ENCODE measurements around the gene IMMP1L.

The IMMP1L gene

DNA sequence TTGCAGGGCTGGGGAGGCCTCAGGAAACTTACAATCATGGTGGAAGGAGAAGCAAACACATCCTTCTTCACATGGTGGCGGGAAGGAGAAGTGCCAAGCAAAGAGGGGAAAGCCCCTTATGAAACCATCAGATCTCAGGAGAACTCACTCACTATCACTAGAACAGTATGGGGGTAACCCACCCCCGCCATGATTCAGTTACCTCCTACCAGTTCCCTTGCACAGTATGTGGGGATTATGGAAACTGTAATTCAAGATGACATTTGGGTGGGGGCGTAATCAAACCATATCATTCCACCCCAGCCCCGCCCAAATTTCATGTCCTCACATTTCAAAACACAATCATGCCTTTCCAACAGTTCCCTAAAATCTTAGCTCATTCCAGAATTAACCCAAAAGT is 16.2 kb downstream of the IMMP1L start:
- no peak for DNase-seq
- Mint-ChIP-seq H3K9me3 (peaks cover 6% of the 10 kb centered on the region), H3K36me3 (peaks cover 36% of the 10 kb centered on the region), H3K27ac (no peak overlapping the region), H3K27me3 (no peaks in the 10 kb centered on the region), H3K4me1 (peaks cover under 1% of the 10 kb centered on the region), H3K4me3 (no peak overlapping the region)
- CTCF ChIA-PET: no interaction called here

DNA sequence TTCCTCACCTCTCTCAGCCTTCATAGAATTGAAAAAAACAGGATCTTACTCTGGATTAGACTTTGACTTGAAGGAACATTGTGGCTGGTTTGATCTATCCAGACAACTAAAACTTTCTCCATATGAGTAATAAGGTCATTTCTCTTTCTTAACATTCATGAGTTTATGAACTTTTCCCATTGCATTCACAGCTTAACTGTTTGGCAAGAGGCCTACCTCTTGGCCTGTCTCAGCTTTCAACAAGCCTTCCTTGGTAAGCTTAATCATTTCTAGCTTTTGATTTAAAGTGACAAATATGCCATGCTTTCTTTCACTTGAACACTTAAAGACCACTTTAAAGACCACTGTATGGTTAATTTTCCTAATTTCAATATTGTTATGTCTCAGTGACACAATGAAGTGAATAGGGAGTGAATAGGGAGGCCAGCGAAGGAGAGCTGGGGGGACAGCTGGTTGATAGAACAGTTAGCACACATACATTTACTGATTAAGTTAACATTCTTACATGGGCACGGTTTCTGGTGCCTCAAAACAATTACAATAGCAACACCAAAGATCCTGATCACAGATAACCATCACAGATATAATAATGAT is 17.0 kb downstream of the IMMP1L start:
- Mint-ChIP-seq H3K36me3 (peaks cover 33% of the 10 kb centered on the region), H3K4me1 (no peaks in the 10 kb centered on the region), H3K27ac (no peak overlapping the region), H3K9me3 (peaks cover 6% of the 10 kb centered on the region), H3K4me3 (no peak overlapping the region), H3K27me3 (no peaks in the 10 kb centered on the region)
- CTCF ChIA-PET: interaction anchor here (1.5 kb wide), 1 partner anchor 465 kb away, joined by 4 read pairs; no protein-coding TSS in a partner anchor
- DNase-seq: no peak

DNA sequence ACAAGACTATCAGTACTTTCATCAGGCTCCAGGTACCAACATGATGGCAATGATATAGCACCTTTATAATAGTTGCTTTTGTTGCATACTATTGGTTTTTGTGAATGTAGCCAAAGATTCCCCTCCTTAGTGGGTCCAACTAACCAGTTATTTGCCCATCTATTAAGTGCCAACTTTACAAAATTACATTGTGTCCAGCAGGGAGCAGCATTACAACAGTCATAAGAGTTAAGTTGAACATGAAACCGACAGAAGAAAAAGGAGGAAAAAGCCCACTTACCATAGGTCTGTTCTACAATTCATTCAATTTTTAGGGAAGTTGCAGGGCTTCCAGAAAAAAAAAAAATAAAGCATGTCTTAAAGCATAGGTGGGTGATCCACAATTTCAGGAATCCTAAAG is 21.6 kb downstream of the IMMP1L start:
- DNase-seq: no peak
- CTCF ChIA-PET: no interaction called here

DNA sequence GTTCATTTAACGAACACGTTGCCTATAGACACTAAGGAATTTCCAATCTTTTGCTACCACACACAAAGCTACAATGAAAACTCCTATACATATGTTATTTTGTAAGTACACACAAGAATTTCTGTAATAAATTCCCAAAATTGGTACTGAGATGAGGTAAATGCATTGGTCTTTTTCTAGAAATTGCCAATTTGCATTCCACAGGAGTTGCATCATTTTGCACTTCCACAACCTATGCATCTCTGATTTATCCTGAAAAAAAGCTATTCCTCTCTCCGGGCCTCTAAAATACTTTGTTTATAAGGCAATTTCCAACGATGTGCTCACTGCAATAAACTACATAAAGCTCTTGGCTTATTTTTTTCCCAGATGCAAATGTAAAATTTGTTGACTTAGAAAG is 24.9 kb downstream of the IMMP1L start:
- CTCF ChIA-PET: interaction anchor here (0.9 kb wide), 1 partner anchor 87 kb away, joined by 3 read pairs; no protein-coding TSS in a partner anchor
- Mint-ChIP-seq H3K4me3 (no peak overlapping the region), H3K27ac (no peak overlapping the region), H3K9me3 (no peaks in the 10 kb centered on the region), H3K36me3 (no peaks in the 10 kb centered on the region), H3K27me3 (no peaks in the 10 kb centered on the region), H3K4me1 (no peaks in the 10 kb centered on the region)
- no peak for DNase-seq

More for the DNA sequence above, 21.6 kb downstream of the IMMP1L start:
- peaks cover 3% of the 10 kb centered on the region for H3K36me3 Mint-ChIP-seq
- H3K4me1 Mint-ChIP-seq: no peaks in the 10 kb centered on the region
- H3K27ac Mint-ChIP-seq: no peak overlapping the region
- H3K4me3 Mint-ChIP-seq: no peak overlapping the region
- no peaks in the 10 kb centered on the region for H3K27me3 Mint-ChIP-seq
- no peaks in the 10 kb centered on the region for H3K9me3 Mint-ChIP-seq

DNA sequence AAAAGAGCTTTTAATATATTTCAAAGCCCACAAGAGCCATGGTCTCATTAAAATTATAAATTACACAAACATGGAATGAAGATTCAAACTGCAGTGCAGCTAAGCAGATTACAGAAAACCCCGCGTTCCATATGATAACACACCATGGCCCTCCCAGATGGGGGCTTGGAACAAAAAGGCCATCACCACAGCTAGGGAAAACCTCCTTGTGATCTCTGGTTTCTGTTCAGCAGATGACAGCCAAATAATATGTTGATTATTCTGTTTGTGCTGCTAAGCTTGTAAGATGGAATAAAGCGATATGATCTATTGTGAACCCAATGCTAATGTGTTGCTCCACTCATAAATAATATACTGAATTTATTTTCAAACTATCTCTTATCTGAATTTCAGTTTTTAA is 28.5 kb downstream of the IMMP1L start:
- Mint-ChIP-seq H3K27me3 (no peaks in the 10 kb centered on the region), H3K4me1 (no peaks in the 10 kb centered on the region), H3K36me3 (no peaks in the 10 kb centered on the region), H3K27ac (no peak overlapping the region), H3K9me3 (no peaks in the 10 kb centered on the region), H3K4me3 (no peak overlapping the region)
- CTCF ChIA-PET: no interaction called here
- DNase-seq: no peak

DNA sequence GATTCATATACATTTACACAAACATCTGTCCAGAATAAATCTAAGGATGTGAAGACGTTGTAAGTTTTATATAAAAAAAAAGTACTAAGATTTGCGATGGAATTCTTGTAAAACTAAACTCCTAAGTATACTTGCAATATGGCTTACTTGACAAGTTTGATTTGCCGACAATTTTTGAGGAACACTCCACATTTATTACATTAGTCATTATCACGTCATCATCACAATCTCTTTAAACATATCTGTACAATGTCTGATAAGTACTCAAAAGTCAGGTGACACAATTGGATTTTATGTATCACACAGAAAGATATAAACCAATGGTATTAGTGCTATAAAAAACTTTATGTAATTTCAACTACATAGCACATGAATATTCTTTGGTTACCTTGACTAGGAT is 30.4 kb downstream of the IMMP1L start:
- no peak overlapping the region for H3K4me3 Mint-ChIP-seq
- no peak for DNase-seq
- CTCF ChIA-PET: interaction anchor here (0.5 to 0.6 kb wide), 2 partner anchors 43 to 293 kb away, joined by 4 read pairs; no protein-coding TSS in a partner anchor
- no peak overlapping the region for H3K27ac Mint-ChIP-seq
- no peaks in the 10 kb centered on the region for H3K27me3 Mint-ChIP-seq
- H3K36me3 Mint-ChIP-seq: peaks cover 1% of the 10 kb centered on the region
- no peaks in the 10 kb centered on the region for H3K9me3 Mint-ChIP-seq
- H3K4me1 Mint-ChIP-seq: no peaks in the 10 kb centered on the region

DNA sequence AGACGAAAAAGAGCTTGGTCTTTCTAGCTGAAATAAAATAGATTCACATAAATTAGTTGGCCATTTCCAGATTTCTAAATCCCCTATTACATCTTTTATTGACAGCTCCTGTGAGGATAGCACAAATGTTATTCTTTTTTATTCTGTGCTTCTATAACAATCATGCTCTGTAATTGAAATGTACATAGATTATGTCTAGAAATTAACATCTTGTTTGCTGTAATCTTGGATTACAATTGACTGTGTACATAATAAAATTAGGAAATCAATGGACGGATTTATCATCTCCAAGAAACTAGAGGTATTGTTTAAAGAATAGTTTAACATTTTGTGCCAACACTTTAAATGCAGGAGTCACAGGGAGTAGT is 31.2 kb downstream of the IMMP1L start:
- no peaks in the 10 kb centered on the region for H3K9me3 Mint-ChIP-seq
- H3K27me3 Mint-ChIP-seq: no peaks in the 10 kb centered on the region
- H3K4me1 Mint-ChIP-seq: no peaks in the 10 kb centered on the region
- H3K27ac Mint-ChIP-seq: no peak overlapping the region
- CTCF ChIA-PET: interaction anchor here (0.5 to 0.7 kb wide), 2 partner anchors 44 to 529 kb away, joined by 4 read pairs; no protein-coding TSS in a partner anchor
- DNase-seq: no peak
- no peak overlapping the region for H3K4me3 Mint-ChIP-seq
- peaks cover 5% of the 10 kb centered on the region for H3K36me3 Mint-ChIP-seq

DNA sequence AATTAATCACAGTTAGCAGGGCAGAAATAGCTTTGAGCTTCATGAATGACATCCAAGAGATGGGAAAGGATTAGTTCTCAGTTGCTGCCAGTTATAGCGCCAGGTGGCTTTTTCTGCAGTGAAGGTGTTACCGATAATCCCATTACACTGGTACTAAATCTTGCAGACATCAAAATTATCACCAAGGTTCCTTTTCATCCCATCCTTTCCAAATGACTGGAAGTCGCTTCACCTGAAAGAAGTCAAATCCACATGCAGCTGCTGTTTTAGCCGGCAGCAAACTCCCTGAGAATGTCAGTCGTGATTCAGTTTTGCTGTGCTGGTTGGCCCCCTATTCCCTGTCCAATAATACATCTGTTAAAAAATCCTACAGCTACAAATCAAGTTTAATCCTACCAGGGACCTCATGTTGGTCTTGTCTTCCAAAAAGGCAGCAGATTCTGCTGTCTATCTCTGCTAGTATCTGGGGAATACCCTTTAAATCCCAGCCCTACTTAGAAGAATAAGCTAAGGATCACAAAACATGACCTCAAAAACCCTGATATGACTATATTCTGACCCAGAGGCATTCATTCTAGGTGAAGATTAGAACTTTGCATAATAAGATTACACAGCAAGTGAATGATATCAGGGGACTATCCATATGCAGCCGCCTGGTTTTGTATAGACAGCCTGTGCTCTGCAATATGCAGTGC is 31.7 kb downstream of the IMMP1L start:
- no peak for DNase-seq
- Mint-ChIP-seq H3K4me1 (no peaks in the 10 kb centered on the region), H3K27ac (no peak overlapping the region), H3K9me3 (no peaks in the 10 kb centered on the region), H3K27me3 (no peaks in the 10 kb centered on the region), H3K4me3 (no peak overlapping the region), H3K36me3 (peaks cover 5% of the 10 kb centered on the region)
- CTCF ChIA-PET: interaction anchor here (0.7 kb wide), 2 partner anchors 8 to 529 kb away, joined by 3 to 4 read pairs; no protein-coding TSS in a partner anchor

DNA sequence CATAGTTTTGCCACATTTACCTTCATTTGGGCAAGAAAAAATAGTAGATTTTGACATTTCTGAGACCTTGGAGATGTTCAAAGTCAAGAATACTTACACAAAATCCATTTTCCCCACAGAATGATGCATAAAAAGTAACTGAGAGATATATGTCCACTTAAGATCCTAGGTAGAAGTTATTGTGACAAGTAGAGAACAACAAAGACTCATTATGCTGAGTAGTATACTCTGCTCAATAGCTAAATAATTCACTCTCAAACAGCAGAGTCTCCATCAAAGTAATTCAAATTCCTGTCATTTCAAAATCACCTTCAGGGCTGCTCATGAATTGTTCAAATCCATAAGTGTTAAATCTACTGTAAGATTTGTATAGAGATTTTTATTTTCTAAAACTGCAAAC is 35.3 kb downstream of the IMMP1L start:
- no peak for DNase-seq
- Mint-ChIP-seq H3K27ac (no peak overlapping the region), H3K27me3 (no peaks in the 10 kb centered on the region), H3K9me3 (no peaks in the 10 kb centered on the region), H3K4me1 (no peaks in the 10 kb centered on the region), H3K4me3 (no peak overlapping the region), H3K36me3 (peaks cover 5% of the 10 kb centered on the region)
- CTCF ChIA-PET: no interaction called here

DNA sequence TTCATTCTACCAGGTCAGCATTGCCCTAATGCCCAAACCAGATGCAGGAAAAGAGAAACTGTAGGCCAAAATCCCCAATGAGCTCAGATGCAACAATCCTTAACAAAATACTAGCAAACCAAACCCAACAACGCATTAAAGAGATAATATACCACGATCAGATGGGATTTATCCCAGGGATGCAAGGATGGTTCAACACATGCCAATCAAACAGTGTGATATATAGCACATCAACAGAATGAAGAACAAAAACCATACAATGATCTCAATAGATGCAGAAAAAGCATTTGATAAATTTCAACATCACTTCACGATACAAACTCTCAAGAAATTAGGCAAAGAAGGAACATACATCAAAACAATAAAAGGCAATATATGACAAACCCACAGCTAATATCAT is 45.0 kb downstream of the IMMP1L start:
- H3K4me3 Mint-ChIP-seq: no peak overlapping the region

DNA sequence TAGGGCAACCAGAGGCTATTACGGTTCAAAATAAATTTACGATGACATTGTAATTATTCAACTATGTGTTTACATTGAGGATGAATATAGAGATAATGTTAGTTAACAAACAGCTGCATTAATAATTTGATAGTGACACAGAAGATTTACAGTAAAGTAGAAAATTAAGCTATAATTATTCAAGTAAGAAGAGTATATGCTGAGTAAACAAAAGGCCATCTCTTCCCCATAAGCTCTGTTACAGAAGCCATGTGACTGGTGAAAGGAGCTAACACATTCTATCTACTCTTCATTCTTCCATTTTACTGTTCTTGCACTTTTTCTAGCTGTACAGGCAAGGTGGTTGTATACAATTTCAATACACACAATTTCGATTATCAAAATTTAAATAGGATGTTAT is 54.2 kb downstream of the IMMP1L start:
- Mint-ChIP-seq H3K4me3 (no peak overlapping the region), H3K9me3 (no peaks in the 10 kb centered on the region), H3K36me3 (peaks cover 17% of the 10 kb centered on the region), H3K27ac (no peak overlapping the region), H3K27me3 (no peaks in the 10 kb centered on the region), H3K4me1 (no peaks in the 10 kb centered on the region)
- DNase-seq: no peak
- CTCF ChIA-PET: no interaction called here

More for the DNA sequence above, 45.0 kb downstream of the IMMP1L start:
- peaks cover 10% of the 10 kb centered on the region for H3K36me3 Mint-ChIP-seq
- H3K27me3 Mint-ChIP-seq: no peaks in the 10 kb centered on the region
- DNase-seq: no peak
- CTCF ChIA-PET: interaction anchor here (0.6 kb wide), 1 partner anchor 56 kb away, joined by 4 read pairs; no protein-coding TSS in a partner anchor
- peaks cover 10% of the 10 kb centered on the region for H3K9me3 Mint-ChIP-seq
- no peaks in the 10 kb centered on the region for H3K4me1 Mint-ChIP-seq
- no peak overlapping the region for H3K27ac Mint-ChIP-seq

DNA sequence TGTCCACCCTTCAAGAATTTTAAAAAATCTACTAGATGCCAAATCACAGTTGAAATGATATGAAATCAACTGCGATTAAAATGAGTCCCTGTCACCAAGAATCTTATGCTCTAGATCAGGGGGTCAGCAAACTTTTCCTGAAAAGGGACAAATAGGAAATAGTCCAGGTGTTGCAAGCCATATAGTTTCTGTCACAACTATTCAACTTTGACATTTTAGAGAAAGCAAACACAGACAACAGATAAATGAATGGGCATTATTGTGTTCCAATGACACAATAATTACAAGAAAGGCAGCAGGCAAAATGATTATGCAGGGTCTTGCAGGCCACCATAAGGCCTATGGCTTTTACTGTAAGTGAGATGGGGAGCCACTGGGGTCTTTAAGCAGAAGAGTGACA is 58.6 kb downstream of the IMMP1L start:
- Mint-ChIP-seq H3K4me1 (no peaks in the 10 kb centered on the region), H3K36me3 (peaks cover 27% of the 10 kb centered on the region), H3K9me3 (no peaks in the 10 kb centered on the region), H3K27ac (no peak overlapping the region), H3K4me3 (no peak overlapping the region), H3K27me3 (no peaks in the 10 kb centered on the region)
- no peak for DNase-seq
- CTCF ChIA-PET: no interaction called here

DNA sequence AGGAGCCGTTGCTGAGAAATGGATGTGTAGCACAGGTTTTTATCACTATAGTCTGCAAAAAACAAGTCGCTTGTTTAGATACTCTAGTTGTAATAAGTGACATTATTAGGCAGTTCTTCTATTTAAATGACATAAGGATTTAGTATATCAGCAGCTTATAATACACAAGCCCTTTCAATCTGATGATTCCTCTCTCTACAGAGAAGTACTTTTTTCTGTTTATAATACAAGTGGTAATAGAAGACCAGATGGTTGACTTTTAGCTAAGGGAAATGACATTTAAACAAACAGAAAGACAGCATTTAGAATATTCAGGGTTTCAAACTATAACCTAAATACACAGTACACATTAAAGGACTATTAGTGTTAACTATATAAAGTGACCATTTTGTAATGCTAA is 60.4 kb downstream of the IMMP1L start:
- Mint-ChIP-seq H3K4me3 (no peak overlapping the region), H3K27ac (no peak overlapping the region), H3K27me3 (no peaks in the 10 kb centered on the region), H3K4me1 (no peaks in the 10 kb centered on the region), H3K9me3 (no peaks in the 10 kb centered on the region), H3K36me3 (peaks cover 24% of the 10 kb centered on the region)
- CTCF ChIA-PET: no interaction called here
- no peak for DNase-seq

DNA sequence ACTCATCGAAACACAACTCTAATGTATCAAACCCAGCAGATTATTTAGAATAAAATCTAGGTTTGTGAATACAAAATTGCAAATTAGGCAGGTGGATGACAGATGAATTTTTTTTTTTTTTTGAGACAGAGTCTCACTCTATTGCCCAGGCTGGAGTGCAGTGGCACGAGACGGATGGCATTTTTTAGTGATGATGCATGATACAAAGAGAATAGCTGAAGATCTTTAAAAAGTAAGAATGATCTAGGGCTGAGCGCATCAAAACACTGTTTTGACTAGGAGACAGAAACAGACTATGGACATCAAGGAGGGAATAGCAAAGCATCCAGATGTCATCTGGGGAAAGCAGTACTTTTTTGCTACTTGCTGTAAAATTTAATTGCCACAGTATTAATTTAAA is 63.8 kb downstream of the IMMP1L start:
- DNase-seq: no peak
- Mint-ChIP-seq H3K9me3 (no peaks in the 10 kb centered on the region), H3K4me1 (no peaks in the 10 kb centered on the region), H3K27ac (no peak overlapping the region), H3K27me3 (no peaks in the 10 kb centered on the region), H3K4me3 (no peak overlapping the region), H3K36me3 (peaks cover 10% of the 10 kb centered on the region)
- CTCF ChIA-PET: no interaction called here

DNA sequence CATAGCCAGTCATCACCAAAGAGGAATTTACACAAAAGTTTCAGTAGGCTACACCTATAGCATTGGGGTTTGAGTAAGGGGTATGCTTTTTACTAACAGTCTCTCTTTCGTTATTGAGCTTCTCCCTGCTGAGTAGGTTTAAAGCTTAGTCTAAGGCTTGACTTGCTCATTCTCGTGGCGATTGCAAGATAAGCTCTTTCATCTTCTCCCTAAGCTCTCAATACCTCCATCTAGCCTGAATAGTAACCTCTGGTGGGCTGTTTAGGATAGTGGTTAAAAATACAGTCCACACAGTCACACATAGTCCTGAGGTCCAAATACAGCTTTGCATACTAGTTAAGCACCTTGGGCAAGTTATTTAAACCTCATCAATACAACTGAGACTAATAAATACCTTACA is 65.6 kb downstream of the IMMP1L start:
- no peaks in the 10 kb centered on the region for H3K4me1 Mint-ChIP-seq
- H3K36me3 Mint-ChIP-seq: peaks cover 10% of the 10 kb centered on the region
- H3K9me3 Mint-ChIP-seq: no peaks in the 10 kb centered on the region
- CTCF ChIA-PET: interaction anchor here (0.6 kb wide), 1 partner anchor 26 kb away, joined by 3 read pairs; no protein-coding TSS in a partner anchor
- H3K4me3 Mint-ChIP-seq: no peak overlapping the region
- H3K27ac Mint-ChIP-seq: no peak overlapping the region
- no peaks in the 10 kb centered on the region for H3K27me3 Mint-ChIP-seq
- no peak for DNase-seq

All from activated naive CD4-positive, alpha-beta T cell treated with anti-CD3 and anti-CD28 coated beads, Interleukin-2, amount 10 ng/mL, durations not matched to agents 7 days and 5 days (primary cell).